Subcutaneous preadipocyte (primary cell): ENCODE results near the gene NUDT1. TPM values are rescaled to one million over a fixed set of nuclear protein-coding genes. Genes with fewer than 3 reads are reported as not detected.

ENCODE experiments used
- total RNA-seq: library from RNA; depleted of rRNA; stranded (reverse); fragments of >200 nt; gene quantifications from 2 replicates; pipeline ENCODE4 v1.2.3, GENCODE V29; 2012

Gene NUDT1
- total RNA-seq: 26.6 and 36.0 TPM in 2 replicates

DNA sequence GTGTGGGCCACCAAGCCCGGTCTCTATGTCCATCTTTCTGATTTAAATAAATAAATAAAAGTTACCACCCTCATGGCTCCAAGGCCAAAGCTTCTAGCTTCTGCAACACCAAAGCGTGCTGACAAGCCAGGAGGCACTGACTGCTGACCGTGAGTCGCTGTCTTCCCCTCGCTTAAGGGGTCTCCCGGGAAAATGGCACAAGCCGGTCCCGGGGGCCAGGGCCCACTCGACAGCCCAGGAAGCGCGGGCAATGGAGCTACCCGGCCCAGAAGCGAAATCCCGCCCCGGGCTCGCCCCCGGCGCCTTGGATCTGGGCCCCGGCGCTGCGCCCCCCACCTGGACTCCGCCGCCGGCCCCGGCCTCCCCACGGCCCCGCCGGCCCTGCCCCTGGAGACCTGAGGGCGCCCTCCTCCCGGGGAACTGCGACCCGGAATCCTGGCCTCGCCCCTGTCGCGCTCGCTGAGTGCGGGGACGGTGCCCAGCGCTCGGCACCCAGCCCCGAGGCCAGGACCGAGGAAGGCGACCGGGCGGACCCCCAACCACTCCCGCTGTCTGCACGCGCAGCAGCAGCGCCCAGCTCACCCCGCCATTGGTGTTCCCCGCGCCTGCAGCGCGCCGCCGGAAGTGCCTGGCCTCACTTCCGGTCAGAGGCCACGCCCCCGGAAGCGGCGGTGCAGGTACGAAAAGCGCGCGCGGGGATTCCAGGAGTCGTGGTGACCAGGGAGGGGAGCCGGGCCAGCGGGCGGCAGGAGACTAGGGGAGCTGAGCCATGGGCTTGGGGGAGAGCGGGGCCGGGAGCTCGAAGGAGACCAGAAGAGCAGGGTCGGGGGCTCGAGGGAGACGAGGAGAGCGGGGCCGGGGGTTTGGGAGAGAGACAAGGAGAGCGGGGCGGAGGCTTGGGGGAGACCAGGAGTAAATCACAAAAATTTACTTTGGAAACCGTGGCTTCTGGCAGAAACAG, at the start of gene NUDT1, which contains the start of gene MRM2:
TSS of gene NUDT1 (plus strand) at position 647 of the 961 bp plus-strand sequence. CDS start 2,349 bp downstream, outside the sequence.
TSS of gene MRM2 (minus strand) at position 626 of the 961 bp plus-strand sequence. CDS start at position 590, 36 bp downstream.

DNA sequence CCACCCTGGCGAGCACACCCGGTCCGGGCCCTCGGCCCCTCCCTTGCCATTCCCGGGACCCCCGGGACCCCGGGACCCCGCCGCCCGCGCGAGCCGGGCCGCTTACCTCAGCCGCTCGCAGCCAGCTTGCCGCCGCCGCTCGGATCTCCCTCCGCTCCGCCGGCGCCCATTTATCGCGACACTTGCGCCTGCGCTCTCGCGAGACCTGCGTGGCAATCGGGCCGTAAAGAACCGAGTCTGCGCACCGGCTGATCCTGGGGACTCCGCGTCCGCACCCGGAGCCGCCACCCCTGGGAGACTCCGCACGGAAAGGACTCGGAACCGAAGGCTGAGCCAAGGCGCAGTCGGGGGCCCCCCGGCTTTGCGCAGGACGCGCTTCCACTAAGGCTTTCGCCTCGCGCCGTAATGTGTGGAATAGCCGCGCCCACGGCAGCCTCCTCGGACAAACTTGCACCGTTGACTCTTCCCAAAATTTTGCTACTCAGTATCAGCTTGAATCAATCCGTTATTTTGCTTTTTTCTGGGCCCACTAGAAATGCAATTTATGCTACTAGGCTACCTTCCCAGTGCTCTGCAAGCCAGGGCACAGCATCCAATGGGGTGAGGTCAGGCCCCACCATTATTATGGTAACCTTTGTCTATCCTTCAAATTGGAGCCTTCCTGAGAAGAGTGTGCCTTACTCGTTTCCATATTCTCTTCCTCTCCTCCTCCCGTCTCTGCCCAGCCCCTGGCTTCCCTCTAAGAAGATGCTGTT, 9.1 kb upstream of the NUDT1 start, which contains the start of gene MAD1L1:
TSS of gene MAD1L1 (minus strand) at position 180 of the 755 bp plus-strand sequence. CDS start 2,812 bp downstream, outside the sequence.

Other genes with a start within 250 kb of the NUDT1 start
- 35.6 and 44.4 TPM in 2 replicates for gene MAD1L1, start 9.3 kb upstream of the NUDT1 start, total RNA-seq
- 15.8 and 17.4 TPM in 2 replicates for gene MRM2, start within 50 bp of the NUDT1 start, total RNA-seq
- gene SNX8, start 72.2 kb downstream of the NUDT1 start, total RNA-seq: 17.3 and 23.7 TPM in 2 replicates
- 191 and 238 TPM in 2 replicates for gene EIF3B, start 112.6 kb downstream of the NUDT1 start, total RNA-seq
- 1.8 and 2.7 TPM in 2 replicates for gene CHST12, start 161.4 kb downstream of the NUDT1 start, total RNA-seq
- not detected in 2 replicates for gene GRIFIN, start 234.2 kb downstream of the NUDT1 start, total RNA-seq